HCT116 (cell line): Measurements from ENCODE around the gene TIAM2. TPM values are rescaled to one million over a fixed set of nuclear protein-coding genes. Genes with fewer than 3 reads are reported as not detected.

Source experiments
- ATAC-seq: fragments of 200-7000 bp; cut with Tn5 transposase; 2 replicates; pipeline ENCODE4 v1.9.1; 2020; ENCODE audit warnings: mild to moderate bottlenecking, moderate library complexity
- BruUV-seq: library from RNA; stranded (reverse); fragments of 400-500 nt; replicated peaks from 2 replicates; lab custom pipeline; 2021; lab: Mats Ljungman, UMichigan
- CTCF ChIA-PET: fragments of 300-600 bp; sonication (Branson Sonifier 250); formaldehyde crosslinking; loops from one replicate; lab custom pipeline; 2021; ENCODE audit warnings: antibody characterized with exemption; lab: Charles Lee
- POLR2A ChIA-PET: fragments of 300-600, 350-600 bp; sonication (Branson Sonifier 250); formaldehyde crosslinking; loops from one replicate; lab custom pipeline; 2021; ENCODE audit warnings: antibody characterized with exemption; lab: Charles Lee
- RAD21 ChIA-PET, 2 experiments: fragments of 300-600 bp; sonication (Branson Sonifier 250); formaldehyde crosslinking; loops; one replicate each; lab custom pipeline; 2023; ENCODE audit warnings: low total read pairs in 2 of 2; ENCODE audit not compliant: uncharacterized antibody in 2 of 2, unreplicated experiment in 2 of 2, low non-redundant PET in 1 of 2; lab: Charles Lee
- DNase-seq: peaks from one replicate; pipeline ENCODE4 v3.0.0-alpha.2; 2010; ENCODE audit warnings: low read depth, low spot score
- H2AFZ ChIP-seq: fragments of 200-600 bp; shearing (Covaris generic), sonication (generic); 2 replicates; pipeline ENCODE4 v1.6.1; 2017; ENCODE audit warnings: low read depth, mixed run types, mixed read lengths, antibody characterized with exemption, low read length; ENCODE audit not compliant: poor library complexity, severe bottlenecking
- H3K27ac ChIP-seq: 2 replicates; pipeline ENCODE4 v1.5.1; 2012; ENCODE audit warnings: low read depth, low read length
- H3K27me3 ChIP-seq: fragments of 200-600 bp; sonication (generic); 2 replicates; pipeline ENCODE4 v1.6.1; 2016; ENCODE audit warnings: mixed run types, low read length, mixed read lengths; ENCODE audit not compliant: insufficient read depth
- H3K36me3 ChIP-seq, 2 experiments: fragments of 200-500 bp in 1 of 2; fragments of 200-600 bp in 1 of 2; sonication (Bioruptor generic) in 1 of 2; sonication (generic) in 1 of 2; 2 replicates each; pipeline versions ENCODE4 v1.5.1 to v1.6.1; 2014 to 2016; ENCODE audit warnings: low read length in 2 of 2, inconsistent platforms in 1 of 2, mixed read lengths in 1 of 2, mixed run types in 1 of 2; ENCODE audit not compliant: insufficient read depth in 2 of 2, control insufficient read depth in 1 of 2
- H3K4me1 ChIP-seq, 2 experiments: fragments of 200-600 bp in 1 of 2; sonication (generic) in 1 of 2; 2 replicates each; pipeline versions ENCODE4 v1.5.1 to v1.6.1; 2012 to 2017; ENCODE audit warnings: low read length in 2 of 2, inconsistent platforms in 1 of 2, mild to moderate bottlenecking in 1 of 2, mixed read lengths in 1 of 2, mixed run types in 1 of 2, moderate library complexity in 1 of 2; ENCODE audit not compliant: insufficient read depth in 2 of 2, control insufficient read depth in 1 of 2
- H3K4me2 ChIP-seq: fragments of 200-600 bp; sonication (generic); 2 replicates; pipeline ENCODE4 v1.6.1; 2017; ENCODE audit warnings: mixed run types, low read length, mixed read lengths
- H3K4me3 ChIP-seq, 2 experiments: fragments of 200-600 bp in 1 of 2; sonication (generic) in 1 of 2; replicated peaks in 1 of 2; 2 replicates each; pipeline ENCODE4 v1.5.1; 2011 to 2016; ENCODE audit warnings: low read length in 2 of 2, control low read depth in 1 of 2, low read depth in 1 of 2, mild to moderate bottlenecking in 1 of 2, mixed read lengths in 1 of 2, mixed run types in 1 of 2
- H3K79me2 ChIP-seq: fragments of 200-600 bp; sonication (generic); 2 replicates; pipeline ENCODE4 v1.6.1; 2017; ENCODE audit warnings: mild to moderate bottlenecking, mixed run types, low read length, moderate library complexity, mixed read lengths; ENCODE audit not compliant: insufficient read depth
- H3K9ac ChIP-seq: fragments of 200-600 bp; sonication (generic); 2 replicates; pipeline ENCODE4 v1.6.1; 2016; ENCODE audit warnings: low read length, mixed read lengths
- H3K9me2 ChIP-seq: fragments of 200-600 bp; sonication (generic), shearing (Covaris generic); 2 replicates; pipeline ENCODE4 v1.6.1; 2017; ENCODE audit warnings: mixed run types, mild to moderate bottlenecking, moderate library complexity; ENCODE audit not compliant: insufficient read depth
- H3K9me3 ChIP-seq, 2 experiments: fragments of 200-500 bp in 1 of 2; fragments of 200-600 bp in 1 of 2; sonication (Bioruptor generic) in 1 of 2; sonication (generic) in 1 of 2; 2 replicates each; pipeline ENCODE4 v1.6.1; 2014 to 2017; ENCODE audit warnings: low read length in 2 of 2, mixed read lengths in 2 of 2, inconsistent platforms in 1 of 2, low read depth in 1 of 2, mild to moderate bottlenecking in 1 of 2, mixed run types in 1 of 2, moderate library complexity in 1 of 2; ENCODE audit not compliant: control insufficient read depth in 1 of 2, insufficient read depth in 1 of 2
- H4K20me1 ChIP-seq: fragments of 200-600 bp; sonication (generic), shearing (Covaris generic); 2 replicates; pipeline ENCODE4 v1.6.1; 2017; ENCODE audit warnings: mixed run types, mild to moderate bottlenecking, moderate library complexity; ENCODE audit not compliant: insufficient read depth
- ATF3 ChIP-seq: IDR thresholded peaks from 2 replicates; pipeline ENCODE4 v1.6.1; 2012
- CTCF ChIP-seq, 3 experiments: fragments of 200-600 bp in 1 of 3; sonication (generic) in 1 of 3; IDR thresholded peaks in 2 of 3; conservative IDR thresholded peaks in 1 of 3; 2 replicates each; pipeline ENCODE4 v1.5.1; 2012 to 2017; ENCODE audit warnings: low read depth in 2 of 3, low read length in 2 of 3, antibody characterized with exemption in 1 of 3, borderline replicate concordance in 1 of 3, control low read depth in 1 of 3, mild to moderate bottlenecking in 1 of 3, mixed read lengths in 1 of 3, mixed run types in 1 of 3, moderate library complexity in 1 of 3; ENCODE audit not compliant: insufficient read depth in 1 of 3
- EZH2 ChIP-seq: fragments of 200-600 bp; sonication (generic); IDR thresholded peaks from 2 replicates; pipeline ENCODE4 v1.6.1; 2017; ENCODE audit warnings: antibody characterized with exemption, mixed run types
- EZH2phosphoT487 ChIP-seq: fragments of 200-600 bp; IDR thresholded peaks from 2 replicates; pipeline ENCODE4 v1.6.1; 2018; ENCODE audit warnings: antibody characterized with exemption, borderline replicate concordance
- JUND ChIP-seq: IDR thresholded peaks from 2 replicates; pipeline ENCODE4 v1.6.1; 2012
- POLR2A ChIP-seq: IDR thresholded peaks from 2 replicates; pipeline ENCODE4 v1.7.0; 2011; ENCODE audit warnings: borderline replicate concordance; ENCODE audit not compliant: insufficient read depth, insufficient read length; ENCODE audit errors: extremely low read depth
- SIN3A ChIP-seq: IDR thresholded peaks from 2 replicates; pipeline ENCODE4 v1.6.1; 2012; ENCODE audit warnings: low read depth
- SP1 ChIP-seq: IDR thresholded peaks from 2 replicates; pipeline ENCODE4 v1.6.1; 2012; ENCODE audit warnings: low read depth
- TCF7L2 ChIP-seq: IDR thresholded peaks from 2 replicates; pipeline ENCODE4 v1.7.0; 2011; ENCODE audit warnings: borderline replicate concordance, inconsistent platforms; ENCODE audit not compliant: insufficient read depth, insufficient read length; ENCODE audit errors: extremely low read depth
- YY1 ChIP-seq: IDR thresholded peaks from 2 replicates; pipeline ENCODE4 v1.6.1; 2011; ENCODE audit warnings: low read length, low read depth, moderate library complexity, mild to moderate bottlenecking; ENCODE audit not compliant: insufficient replicate concordance; ENCODE audit errors: extremely low read depth
- ZNF274 ChIP-seq: fragments of 200-500 bp; sonication (Bioruptor generic); IDR thresholded peaks from 2 replicates; pipeline ENCODE4 v1.6.1; 2014; ENCODE audit warnings: mild to moderate bottlenecking, low read depth, low read length, inconsistent platforms
- intact Hi-C: fragments of 100-400 bp; cut with micrococcal nuclease; formaldehyde crosslinking; loops from 2 replicates; pipeline ENCODE4 v1.10.0; 2022
- total RNA-seq: library from RNA; stranded (reverse); gene quantifications from one replicate; pipeline ENCODE4 v1.2.1, GENCODE V29; 2021; ENCODE audit not compliant: unreplicated experiment
- TF ChIP-seq, protein P1 (sequence below): IDR thresholded peaks from 2 replicates; pipeline ENCODE4 v1.6.1; 2011; ENCODE audit warnings: mild to moderate bottlenecking, low read length, moderate library complexity; ENCODE audit not compliant: insufficient replicate concordance; ENCODE audit errors: extremely low read depth

The TIAM2 gene
- total RNA-seq, 1 experiment from 2014 or later: 9.4 TPM

DNA sequence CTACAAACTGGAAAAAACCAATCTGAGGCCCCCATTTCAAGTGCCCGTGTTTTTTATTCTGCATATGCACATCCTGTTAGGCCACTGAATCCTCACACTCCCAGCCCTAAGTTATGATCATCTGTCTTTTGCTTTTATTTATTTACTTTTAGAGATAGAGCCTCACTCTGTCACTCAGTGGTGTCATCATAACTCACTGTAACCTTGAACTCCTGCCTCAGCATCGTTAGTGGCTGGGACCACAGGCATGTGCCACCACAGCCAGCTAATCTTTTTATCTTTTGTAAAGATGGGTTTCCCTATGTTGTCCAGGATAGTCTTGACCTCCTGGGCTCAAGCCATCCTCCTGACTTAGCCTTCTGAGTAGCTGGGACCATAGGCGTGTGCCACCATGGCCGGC, 239.1 kb downstream of the TIAM2 start:
- ChIA-PET POLR2A (no interaction called here), RAD21 (no interaction called here), CTCF (no interaction called here)
- no TSS peak for BruUV-seq
- Histone ChIP-seq H3K36me3 (no peaks in the 10 kb centered on the region), H3K9me3 (no peaks in the 10 kb centered on the region; a peak in 1 of 4 replicates), H3K4me3 (no peak overlapping the region), H3K9me2 (no peaks in the 10 kb centered on the region), H3K79me2 (no peaks in the 10 kb centered on the region), H3K27me3 (no peaks in the 10 kb centered on the region), H3K9ac (no peak overlapping the region), H3K27ac (no peak overlapping the region), H3K4me1 (no peaks in the 10 kb centered on the region), H3K4me2 (no peak overlapping the region), H4K20me1 (no peaks in the 10 kb centered on the region), H2AFZ (no peak overlapping the region)
- TF ChIP-seq TCF7L2 (no peak), ATF3 (no peak), JUND (no peak), EZH2phosphoT487 (no peak), SIN3A (no peak), ZNF274 (no peak), SP1 (no peak), EZH2 (no peak), CTCF (IDR thresholded peaks at IDR 0.05 in 2 of 3, conservative IDR thresholded peaks at IDR 0.05 in 1 of 3; ENCODE audit: borderline replicate concordance in 1 of 3, insufficient read depth in 1 of 3, low read depth in 2 of 3, low read length in 2 of 3) (no peak), YY1 (no peak), POLR2A (no peak)
- TF ChIP-seq, protein P1, sequence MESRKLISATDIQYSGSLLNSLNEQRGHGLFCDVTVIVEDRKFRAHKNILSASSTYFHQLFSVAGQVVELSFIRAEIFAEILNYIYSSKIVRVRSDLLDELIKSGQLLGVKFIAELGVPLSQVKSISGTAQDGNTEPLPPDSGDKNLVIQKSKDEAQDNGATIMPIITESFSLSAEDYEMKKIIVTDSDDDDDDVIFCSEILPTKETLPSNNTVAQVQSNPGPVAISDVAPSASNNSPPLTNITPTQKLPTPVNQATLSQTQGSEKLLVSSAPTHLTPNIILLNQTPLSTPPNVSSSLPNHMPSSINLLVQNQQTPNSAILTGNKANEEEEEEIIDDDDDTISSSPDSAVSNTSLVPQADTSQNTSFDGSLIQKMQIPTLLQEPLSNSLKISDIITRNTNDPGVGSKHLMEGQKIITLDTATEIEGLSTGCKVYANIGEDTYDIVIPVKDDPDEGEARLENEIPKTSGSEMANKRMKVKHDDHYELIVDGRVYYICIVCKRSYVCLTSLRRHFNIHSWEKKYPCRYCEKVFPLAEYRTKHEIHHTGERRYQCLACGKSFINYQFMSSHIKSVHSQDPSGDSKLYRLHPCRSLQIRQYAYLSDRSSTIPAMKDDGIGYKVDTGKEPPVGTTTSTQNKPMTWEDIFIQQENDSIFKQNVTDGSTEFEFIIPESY: no peak
- intact Hi-C loops: no loop called here
- ATAC-seq: no peak
- DNase-seq: no peak
